Naive thymus-derived CD4-positive, alpha-beta T cell (primary cell): Measurements from ENCODE around the gene ABCC4. TPM values are rescaled to one million over a fixed set of nuclear protein-coding genes. Genes with fewer than 3 reads are reported as not detected.

ENCODE experiments used
- ATAC-seq: fragments of 150-1000 bp; cut with Tn5 transposase; 2 replicates; pipeline ENCODE4 v1.10.0; 2021; ENCODE audit warnings: mild to moderate bottlenecking, moderate library complexity
- CTCF ChIA-PET: fragments of 350-600 bp; sonication (Branson Sonifier 250); formaldehyde crosslinking; loops from one replicate; lab custom pipeline; 2021; ENCODE audit warnings: antibody characterized with exemption; lab: Charles Lee
- POLR2A ChIA-PET: fragments of 350-600 bp; sonication (Branson Sonifier 250); formaldehyde crosslinking; loops from one replicate; lab custom pipeline; 2021; ENCODE audit warnings: antibody characterized with exemption, inconsistent platforms; lab: Charles Lee
- DNase-seq, 9 donors: peaks; one replicate each; pipeline versions ENCODE4 v3.0.0 to v3.0.0-alpha.2; 2020 to 2022; ENCODE audit warnings: mixed read lengths in 1 of 9
- H3K27ac ChIP-seq: one replicate; pipeline ENCODE4 v1.7.0; 2013; ENCODE audit warnings: mild to moderate bottlenecking, low read depth, low read length, moderate library complexity
- H3K27me3 ChIP-seq, 2 donors: one replicate each; pipeline ENCODE4 v1.7.0; 2013; ENCODE audit warnings: low read length in 2 of 2, mild to moderate bottlenecking in 2 of 2, moderate library complexity in 2 of 2; ENCODE audit not compliant: control insufficient read depth in 2 of 2, insufficient read depth in 2 of 2
- H3K36me3 ChIP-seq, 3 experiments: 1 replicate in 2 of 3; 2 replicates in 1 of 3; pipeline ENCODE4 v1.7.0; 2013; ENCODE audit warnings: low read length in 3 of 3, mild to moderate bottlenecking in 3 of 3, moderate library complexity in 1 of 3; ENCODE audit not compliant: insufficient read depth in 3 of 3, control insufficient read depth in 2 of 3
- H3K4me1 ChIP-seq, 2 donors: one replicate each; pipeline ENCODE4 v1.7.0; 2013; ENCODE audit warnings: low read length in 2 of 2, mild to moderate bottlenecking in 2 of 2, moderate library complexity in 1 of 2; ENCODE audit not compliant: control insufficient read depth in 2 of 2, insufficient read depth in 2 of 2
- H3K4me3 ChIP-seq: 2 replicates; pipeline ENCODE4 v1.7.0; 2013; ENCODE audit warnings: mild to moderate bottlenecking, low read length
- H3K9me3 ChIP-seq, 3 experiments: 1 replicate in 2 of 3; 2 replicates in 1 of 3; pipeline ENCODE4 v1.7.0; 2013; ENCODE audit warnings: low read length in 3 of 3; ENCODE audit not compliant: control insufficient read depth in 2 of 3
- H3K27ac Mint-ChIP-seq, 9 donors: one replicate each; pipeline ENCODE4 v1.8.0; 2020 to 2022; ENCODE audit warnings: mixed read lengths in 9 of 9, mild to moderate bottlenecking in 8 of 9, moderate library complexity in 5 of 9, inconsistent platforms in 2 of 9
- H3K27me3 Mint-ChIP-seq, 5 donors: one replicate each; pipeline ENCODE4 v1.8.0; 2021 to 2022; ENCODE audit warnings: mixed read lengths in 5 of 5, mild to moderate bottlenecking in 1 of 5
- H3K36me3 Mint-ChIP-seq, 5 donors: one replicate each; pipeline ENCODE4 v1.8.0; 2020 to 2022; ENCODE audit warnings: mixed read lengths in 5 of 5, mild to moderate bottlenecking in 3 of 5, inconsistent platforms in 1 of 5
- H3K4me1 Mint-ChIP-seq, 7 donors: one replicate each; pipeline ENCODE4 v1.8.0; 2020 to 2022; ENCODE audit warnings: mixed read lengths in 7 of 7, mild to moderate bottlenecking in 3 of 7, inconsistent platforms in 1 of 7
- H3K4me3 Mint-ChIP-seq, 10 donors: one replicate each; pipeline ENCODE4 v1.8.0; 2020 to 2022; ENCODE audit warnings: mild to moderate bottlenecking in 10 of 10, mixed read lengths in 10 of 10, moderate library complexity in 6 of 10, inconsistent platforms in 2 of 10
- H3K9me3 Mint-ChIP-seq, 11 donors: one replicate each; pipeline ENCODE4 v1.8.0; 2020 to 2022; ENCODE audit warnings: mixed read lengths in 11 of 11, mild to moderate bottlenecking in 4 of 11, inconsistent platforms in 1 of 11, moderate library complexity in 1 of 11
- intact Hi-C, 2 donors: fragments of 100-400 bp; cut with micrococcal nuclease; formaldehyde crosslinking; loops; one replicate each; pipeline ENCODE4 v1.15.1; 2023
- polyA plus RNA-seq, 2 donors: library from polyadenylated mRNA; unstranded; fragments of 300-500 nt; fragmentation: Illumina TruSeq; gene quantifications; one replicate each; pipeline ENCODE4 v1.2.3, GENCODE V29; 2021
- total RNA-seq, 6 experiments: library from RNA in 5 of 6; stranded (reverse) in 5 of 6; gene quantifications; 1 replicate in 5 of 6; 2 replicates in 1 of 6; pipeline ENCODE4 v1.2.3 and lab custom pipeline; 2021 to 2026

The ABCC4 gene
- total and polyA plus RNA-seq, 7 experiments from 2014 or later, result 3.5 to 9.2 (median 7.3) TPM

DNA sequence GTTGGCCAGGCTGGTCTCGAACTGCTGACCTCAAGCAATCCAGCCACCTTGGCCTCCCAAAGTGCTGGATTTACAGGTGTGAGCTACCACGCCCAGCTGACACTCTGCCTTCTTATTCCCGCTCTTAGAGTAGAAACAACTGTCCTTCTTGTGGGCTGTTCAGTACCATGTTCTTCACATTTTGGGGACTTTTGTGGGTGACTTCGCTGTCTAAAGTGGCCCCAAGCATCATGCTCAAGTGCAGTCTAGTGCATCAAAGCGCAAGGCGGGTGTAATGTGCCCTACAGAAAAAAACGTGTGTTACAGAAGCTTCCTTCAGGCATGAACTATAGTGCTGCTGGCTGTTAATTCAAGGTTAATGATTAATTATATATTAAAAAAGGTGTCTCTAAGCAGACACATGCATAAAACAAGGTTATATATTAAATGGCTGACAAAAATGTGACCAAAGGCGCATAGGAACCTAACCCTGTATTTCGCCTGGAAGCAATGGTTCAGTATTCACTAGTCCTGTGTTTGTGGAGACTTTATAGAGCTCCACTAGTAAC, 38.3 kb downstream of the ABCC4 start:
- peaks cover 0 to 19% (median 4%) of the 10 kb centered on the region in 11 donors for H3K9me3 Mint-ChIP-seq
- H3K36me3 Mint-ChIP-seq, result peaks cover 6 to 58% (median 45%) of the 10 kb centered on the region in 5 donors
- CTCF ChIA-PET, result interaction anchor here (0.7 kb wide), 1 partner anchor 58 kb away, joined by 5 read pairs; no protein-coding TSS in a partner anchor
- H3K27me3 Mint-ChIP-seq, result no peaks in the 10 kb centered on the region
- intact Hi-C loops, result no loop called here
- no peak overlapping the region for H3K4me3 ChIP-seq
- H3K36me3 ChIP-seq, result no peaks in the 10 kb centered on the region
- H3K27me3 ChIP-seq, result no peaks in the 10 kb centered on the region
- no peaks in the 10 kb centered on the region for H3K4me1 Mint-ChIP-seq
- no peak overlapping the region for H3K27ac ChIP-seq
- no peak overlapping the region for H3K27ac Mint-ChIP-seq
- DNase-seq (no peak), ATAC-seq (no peak)
- peaks cover 0 to 7% (median 0%) of the 10 kb centered on the region in 3 experiments for H3K9me3 ChIP-seq
- no peak overlapping the region for H3K4me3 Mint-ChIP-seq
- no peaks in the 10 kb centered on the region for H3K4me1 ChIP-seq
- POLR2A ChIA-PET, result no interaction called here

DNA sequence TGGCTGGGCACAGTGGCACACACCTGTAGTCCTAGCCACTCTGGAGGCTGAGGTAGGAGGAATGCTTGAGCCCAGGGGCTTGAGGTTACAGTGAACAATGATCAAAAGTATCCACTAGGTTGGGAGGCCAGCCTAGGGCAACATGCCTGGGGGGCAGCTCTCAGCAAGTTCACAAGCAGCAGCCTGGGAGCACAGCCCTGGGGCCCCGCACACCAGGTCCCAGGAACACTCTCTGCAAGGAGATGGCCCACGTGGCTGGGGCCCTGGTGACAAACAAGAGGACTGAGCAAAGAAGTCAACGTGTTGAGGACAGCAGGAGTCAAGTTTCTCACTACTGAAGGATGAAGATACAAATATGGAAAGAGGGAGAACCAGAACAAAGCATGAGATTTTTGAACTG, 39.3 kb downstream of the ABCC4 start:
- H3K27ac ChIP-seq, result no peak overlapping the region
- CTCF ChIA-PET, result no interaction called here

DNA sequence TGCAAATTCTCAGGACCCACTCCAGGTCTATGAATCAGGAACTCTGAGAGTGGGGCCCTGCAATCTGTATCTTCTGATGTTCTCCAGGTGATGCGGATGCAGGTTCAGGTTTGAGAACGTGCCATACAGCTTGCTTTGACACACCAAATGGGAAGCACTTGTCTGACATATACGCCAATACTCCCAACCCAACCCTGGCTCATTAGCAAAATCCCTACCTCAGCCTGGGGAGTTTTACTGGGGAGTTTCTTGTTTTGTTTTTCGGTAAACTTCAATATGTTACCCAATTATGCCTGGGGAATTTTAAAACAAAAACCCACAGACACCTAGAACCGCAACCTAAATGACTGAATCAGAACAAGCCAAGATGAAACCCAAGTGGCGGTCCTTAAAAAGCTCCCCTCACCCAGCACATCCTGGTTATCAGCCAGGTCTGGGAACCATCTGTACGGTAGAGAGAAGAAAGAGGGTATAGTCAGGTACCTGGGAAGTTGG, 41.2 kb downstream of the ABCC4 start:
- CTCF ChIA-PET, result no interaction called here
- no peak overlapping the region for H3K27ac ChIP-seq
- no peaks in the 10 kb centered on the region for H3K27me3 ChIP-seq
- POLR2A ChIA-PET, result no interaction called here
- no peak for DNase-seq
- peaks cover 0 to 9% (median 0%) of the 10 kb centered on the region in 7 donors for H3K4me1 Mint-ChIP-seq
- no peaks in the 10 kb centered on the region for H3K27me3 Mint-ChIP-seq
- no peaks in the 10 kb centered on the region for H3K4me1 ChIP-seq
- H3K9me3 ChIP-seq, result no peaks in the 10 kb centered on the region
- peaks cover 0 to 2% (median 0%) of the 10 kb centered on the region in 11 donors for H3K9me3 Mint-ChIP-seq
- intact Hi-C loops, result no loop called here
- H3K27ac Mint-ChIP-seq, result no peak overlapping the region
- H3K36me3 ChIP-seq, result no peaks in the 10 kb centered on the region
- peaks cover 1 to 42% (median 28%) of the 10 kb centered on the region in 5 donors for H3K36me3 Mint-ChIP-seq
- no peak overlapping the region for H3K4me3 ChIP-seq
- ATAC-seq, result no peak
- H3K4me3 Mint-ChIP-seq, result no peak overlapping the region

More for the DNA sequence above, 39.3 kb downstream of the ABCC4 start:
- Mint-ChIP-seq H3K36me3 (peaks cover 6 to 55% (median 42%) of the 10 kb centered on the region in 5 donors), H3K4me1 (no peaks in the 10 kb centered on the region), H3K4me3 (no peak overlapping the region), H3K9me3 (peaks cover 0 to 11% (median 3%) of the 10 kb centered on the region in 11 donors), H3K27me3 (no peaks in the 10 kb centered on the region), H3K27ac (peak overlapping the region in 1 of 9 donors; percentile 62)
- DNase-seq (no peak), ATAC-seq (no peak)
- Histone ChIP-seq H3K4me1 (no peaks in the 10 kb centered on the region), H3K36me3 (no peaks in the 10 kb centered on the region), H3K27me3 (no peaks in the 10 kb centered on the region), H3K9me3 (peaks cover 0 to 7% (median 0%) of the 10 kb centered on the region in 3 experiments), H3K4me3 (no peak overlapping the region)
- POLR2A ChIA-PET, result no interaction called here
- intact Hi-C loops, result no loop called here

DNA sequence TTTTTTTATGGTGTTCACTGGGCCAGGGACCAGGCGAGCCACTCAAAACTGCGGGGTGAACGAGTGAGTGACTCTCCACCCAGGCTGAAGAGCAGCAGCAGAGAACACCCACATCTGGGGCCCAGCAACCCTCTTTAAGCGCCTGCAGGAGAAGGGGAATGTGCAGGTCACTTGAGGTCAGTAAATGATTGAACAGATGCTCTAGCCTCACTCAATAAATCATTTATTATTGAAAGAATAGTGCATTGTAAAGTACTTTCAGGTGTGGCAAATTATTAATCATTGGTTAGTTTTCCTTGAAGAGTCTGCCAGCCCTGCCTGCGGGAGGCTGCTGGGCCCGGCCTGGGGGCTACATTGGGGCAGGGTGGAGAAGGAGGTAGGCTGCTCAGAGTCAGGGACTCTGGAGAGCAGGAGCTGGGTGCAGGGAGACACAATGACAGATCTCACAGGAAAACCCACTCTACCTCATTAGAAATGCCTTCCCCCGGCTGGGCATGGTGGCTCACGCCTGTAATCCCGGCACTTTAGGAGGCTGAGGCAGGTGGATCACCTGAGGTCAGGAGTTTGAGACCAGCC, 42.5 kb downstream of the ABCC4 start:
- H3K4me3 Mint-ChIP-seq, result no peak overlapping the region
- no peaks in the 10 kb centered on the region for H3K27me3 ChIP-seq
- H3K4me1 ChIP-seq, result no peaks in the 10 kb centered on the region
- H3K9me3 ChIP-seq, result no peaks in the 10 kb centered on the region
- DNase-seq, result no peak
- POLR2A ChIA-PET, result no interaction called here
- ATAC-seq, result no peak
- H3K36me3 Mint-ChIP-seq, result peaks cover 1 to 33% (median 17%) of the 10 kb centered on the region in 5 donors
- H3K4me1 Mint-ChIP-seq, result peaks cover 0 to 9% (median 0%) of the 10 kb centered on the region in 7 donors
- no peak overlapping the region for H3K27ac Mint-ChIP-seq
- intact Hi-C loops, result no loop called here
- H3K27ac ChIP-seq, result no peak overlapping the region
- H3K4me3 ChIP-seq, result no peak overlapping the region
- H3K27me3 Mint-ChIP-seq, result no peaks in the 10 kb centered on the region
- H3K9me3 Mint-ChIP-seq, result peaks cover 0 to 2% (median 0%) of the 10 kb centered on the region in 11 donors
- CTCF ChIA-PET, result no interaction called here
- no peaks in the 10 kb centered on the region for H3K36me3 ChIP-seq

DNA sequence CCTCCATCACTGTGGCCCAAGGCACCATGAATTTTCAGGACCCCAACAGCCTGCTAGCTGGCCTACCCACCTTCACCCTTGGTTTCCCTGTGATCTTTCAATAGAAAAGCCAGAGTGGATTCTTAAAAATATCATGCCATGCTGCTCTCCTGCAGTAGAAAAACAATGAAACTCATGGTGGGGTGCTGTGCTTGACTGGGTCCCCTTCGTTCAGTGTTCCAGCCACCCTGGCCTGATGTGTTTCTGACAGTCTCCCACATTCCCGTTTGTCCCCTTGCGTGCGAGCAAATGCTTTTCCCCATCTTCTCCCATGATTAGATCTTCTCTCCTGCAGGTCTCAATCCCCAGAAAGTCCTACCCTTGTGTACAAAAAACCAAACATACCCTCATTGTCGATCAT, 43.2 kb downstream of the ABCC4 start:
- CTCF ChIA-PET, result no interaction called here
- no peak overlapping the region for H3K27ac Mint-ChIP-seq
- ATAC-seq (no peak), DNase-seq (no peak)
- H3K27ac ChIP-seq, result no peak overlapping the region
- intact Hi-C loops, result no loop called here
- no peaks in the 10 kb centered on the region for H3K4me1 ChIP-seq
- H3K4me1 Mint-ChIP-seq, result peaks cover 0 to 9% (median 0%) of the 10 kb centered on the region in 7 donors
- no peaks in the 10 kb centered on the region for H3K27me3 Mint-ChIP-seq
- no peaks in the 10 kb centered on the region for H3K27me3 ChIP-seq
- no peak overlapping the region for H3K4me3 ChIP-seq
- H3K36me3 Mint-ChIP-seq, result peaks cover 1 to 33% (median 17%) of the 10 kb centered on the region in 5 donors
- no peaks in the 10 kb centered on the region for H3K36me3 ChIP-seq
- peaks cover 0 to 2% (median 0%) of the 10 kb centered on the region in 11 donors for H3K9me3 Mint-ChIP-seq
- no peaks in the 10 kb centered on the region for H3K9me3 ChIP-seq
- H3K4me3 Mint-ChIP-seq, result no peak overlapping the region
- POLR2A ChIA-PET, result no interaction called here

DNA sequence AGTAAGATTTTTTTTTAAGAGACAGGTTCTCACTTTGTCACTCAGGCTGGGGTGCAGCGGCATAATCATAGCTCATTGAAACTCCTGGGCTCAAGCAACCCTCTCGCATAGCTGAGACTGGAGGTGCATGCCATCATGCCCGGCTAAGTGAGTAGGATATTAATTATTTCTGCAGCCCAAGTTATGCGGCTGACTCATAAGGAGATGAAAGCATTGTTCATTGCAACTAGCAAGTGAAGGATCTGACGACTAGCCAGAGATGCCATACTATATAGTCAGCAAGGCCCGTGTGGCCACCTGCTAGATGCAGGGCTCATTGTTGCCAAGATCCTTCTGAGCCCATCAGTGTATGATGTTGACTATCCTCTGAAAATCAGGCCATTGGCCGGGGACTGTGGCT, 45.2 kb downstream of the ABCC4 start:
- CTCF ChIA-PET, result no interaction called here
- Mint-ChIP-seq H3K27me3 (no peaks in the 10 kb centered on the region), H3K36me3 (peaks cover 0 to 29% (median 17%) of the 10 kb centered on the region in 5 donors), H3K4me1 (peaks cover 0 to 13% (median 0%) of the 10 kb centered on the region in 7 donors), H3K9me3 (peaks cover 0 to 2% (median 0%) of the 10 kb centered on the region in 11 donors), H3K27ac (no peak overlapping the region), H3K4me3 (no peak overlapping the region)
- no peaks in the 10 kb centered on the region for H3K4me1 ChIP-seq
- H3K4me3 ChIP-seq, result no peak overlapping the region
- H3K36me3 ChIP-seq, result no peaks in the 10 kb centered on the region
- DNase-seq, result no peak
- H3K9me3 ChIP-seq, result no peaks in the 10 kb centered on the region
- intact Hi-C loops, result no loop called here
- ATAC-seq, result no peak
- POLR2A ChIA-PET, result no interaction called here
- H3K27me3 ChIP-seq, result no peaks in the 10 kb centered on the region
- H3K27ac ChIP-seq, result no peak overlapping the region
